Activated T-cell treated with anti-CD3 and anti-CD28 coated beads for 4 hours (primary cell): ENCODE results near the gene ATAT1.

Source experiments
- DNase-seq: peaks from one replicate; pipeline ENCODE4 v3.0.0-alpha.2; 2020

The ATAT1 gene

DNA sequence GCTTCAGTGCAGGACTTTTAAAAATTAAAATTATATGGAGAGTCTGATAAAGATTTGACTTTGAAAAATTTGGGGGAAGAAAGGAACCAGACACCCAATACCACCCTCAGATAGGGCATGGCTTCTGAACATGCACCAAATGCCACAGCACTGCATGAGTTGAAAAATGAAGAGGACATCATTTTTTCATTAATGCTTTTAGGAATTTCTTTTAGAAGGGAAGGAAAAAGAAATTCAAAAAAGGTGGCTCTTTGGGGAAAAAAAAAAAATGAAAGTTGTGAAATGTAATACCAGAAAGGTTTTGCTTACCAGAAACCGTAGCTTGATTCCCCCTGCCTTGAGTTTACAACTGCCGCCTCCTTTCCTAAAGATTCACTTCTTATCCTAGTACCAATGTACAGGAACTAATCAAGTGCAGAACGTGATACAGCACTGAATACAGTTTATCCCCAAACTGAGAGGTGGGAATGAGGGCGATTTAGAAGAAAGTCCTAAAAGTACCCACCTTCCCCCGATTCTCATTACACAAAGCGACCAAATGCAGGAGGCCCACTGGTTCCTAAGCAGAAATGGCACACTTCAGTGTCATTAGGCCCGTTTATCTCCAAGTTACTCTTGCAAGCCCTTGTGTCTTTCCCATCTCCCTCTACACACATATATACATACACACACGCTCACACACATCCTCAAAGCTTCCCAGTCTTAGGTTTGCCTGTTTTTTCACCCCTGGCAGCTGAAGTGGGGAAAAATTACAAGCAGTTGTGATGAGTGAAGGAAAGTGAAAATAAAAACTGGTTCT is 12.4 kb upstream of the ATAT1 start:
- DNase-seq = no peak

DNA sequence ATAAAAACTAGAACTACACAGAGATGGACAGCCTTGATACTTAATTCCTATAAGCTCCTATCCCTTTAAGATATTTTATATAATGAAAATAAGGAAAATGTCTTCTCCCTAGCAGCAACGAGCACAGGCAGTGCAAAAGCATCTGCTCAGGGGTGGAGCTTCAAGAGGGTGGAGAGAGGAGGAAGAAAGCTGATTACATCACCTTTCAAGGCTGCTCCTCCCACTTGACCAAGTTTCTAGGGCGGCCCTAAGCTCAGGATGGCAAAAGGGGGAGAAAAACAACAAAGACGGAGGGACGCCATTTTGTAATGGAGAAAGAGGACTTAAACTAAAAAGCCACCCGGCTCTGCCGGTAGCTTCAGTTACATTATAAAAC is 11.8 kb upstream of the ATAT1 start:
- DNase-seq = peak; percentile 78

DNA sequence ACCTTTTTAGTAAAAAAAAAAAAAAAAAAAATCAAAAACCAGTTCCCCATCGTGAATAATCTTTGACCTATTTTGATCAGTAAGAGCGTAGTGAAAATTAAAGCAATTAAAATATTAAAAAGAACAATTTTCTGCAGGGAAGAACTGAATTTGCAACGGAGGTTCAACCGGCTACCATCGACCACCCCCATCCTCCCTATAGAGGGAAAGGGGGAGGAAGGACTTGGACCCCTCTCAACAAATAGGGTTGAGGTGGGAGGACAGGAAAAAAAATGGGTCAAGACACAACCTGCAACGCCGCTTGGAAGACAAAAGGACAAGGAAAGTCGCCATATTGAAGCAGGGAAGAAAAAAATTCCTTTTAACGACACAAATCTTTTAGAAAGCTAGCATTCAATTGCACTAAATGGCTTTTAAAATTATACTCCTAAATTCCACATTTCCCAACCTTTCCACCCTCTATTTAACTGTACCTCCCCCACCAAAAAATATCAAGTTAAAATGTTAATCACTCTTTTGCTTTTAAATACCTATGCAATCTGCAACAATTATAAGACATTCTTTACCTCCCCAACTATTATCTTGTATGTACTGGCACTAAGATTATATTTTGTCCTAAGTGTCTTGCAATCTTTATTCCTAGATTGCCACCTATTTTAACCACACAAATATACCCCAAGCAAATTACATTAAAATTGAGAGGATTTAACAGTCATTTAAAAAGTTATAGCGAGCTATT is 11.3 kb upstream of the ATAT1 start:
- DNase-seq = no peak

DNA sequence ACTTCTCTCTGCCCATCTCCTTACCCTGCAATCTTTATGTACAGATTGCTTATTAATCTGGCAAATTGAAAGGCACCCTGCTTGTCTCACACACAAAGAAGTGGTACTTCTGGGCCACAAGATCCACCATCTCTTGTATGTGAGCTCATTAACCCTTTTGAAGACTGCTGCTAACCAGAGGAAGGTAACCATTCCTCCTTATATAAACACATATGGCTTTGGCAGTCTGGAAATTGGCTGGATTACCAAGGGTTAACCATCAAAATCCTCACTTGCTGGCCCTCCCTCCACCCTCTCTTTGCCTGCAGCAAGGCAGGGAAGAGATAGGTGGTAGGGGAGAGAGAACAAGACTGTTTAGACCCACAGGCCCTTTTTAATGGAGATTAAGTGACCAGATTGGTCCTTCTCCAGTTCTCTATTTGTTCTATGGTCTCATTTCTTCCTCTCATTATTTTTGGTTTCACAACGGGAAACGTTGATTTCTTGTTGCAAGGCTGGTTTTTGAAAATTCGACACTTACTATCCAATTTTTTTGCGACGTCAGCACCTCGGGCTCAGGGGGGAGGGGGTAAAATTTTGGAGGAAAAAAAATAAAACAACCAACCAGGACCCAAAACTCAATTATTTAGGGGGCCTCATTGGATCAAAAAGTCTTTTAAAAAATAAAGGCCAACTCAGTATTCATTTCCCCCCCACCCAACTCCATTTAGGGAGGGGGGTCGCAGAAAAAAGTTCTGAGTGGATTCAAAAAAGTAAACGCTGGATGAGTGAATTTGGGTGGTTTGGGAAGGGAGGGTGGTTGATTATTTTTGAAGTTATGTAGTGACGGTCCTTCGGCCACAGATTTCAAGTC is 10.5 kb upstream of the ATAT1 start:
- DNase-seq = no peak

DNA sequence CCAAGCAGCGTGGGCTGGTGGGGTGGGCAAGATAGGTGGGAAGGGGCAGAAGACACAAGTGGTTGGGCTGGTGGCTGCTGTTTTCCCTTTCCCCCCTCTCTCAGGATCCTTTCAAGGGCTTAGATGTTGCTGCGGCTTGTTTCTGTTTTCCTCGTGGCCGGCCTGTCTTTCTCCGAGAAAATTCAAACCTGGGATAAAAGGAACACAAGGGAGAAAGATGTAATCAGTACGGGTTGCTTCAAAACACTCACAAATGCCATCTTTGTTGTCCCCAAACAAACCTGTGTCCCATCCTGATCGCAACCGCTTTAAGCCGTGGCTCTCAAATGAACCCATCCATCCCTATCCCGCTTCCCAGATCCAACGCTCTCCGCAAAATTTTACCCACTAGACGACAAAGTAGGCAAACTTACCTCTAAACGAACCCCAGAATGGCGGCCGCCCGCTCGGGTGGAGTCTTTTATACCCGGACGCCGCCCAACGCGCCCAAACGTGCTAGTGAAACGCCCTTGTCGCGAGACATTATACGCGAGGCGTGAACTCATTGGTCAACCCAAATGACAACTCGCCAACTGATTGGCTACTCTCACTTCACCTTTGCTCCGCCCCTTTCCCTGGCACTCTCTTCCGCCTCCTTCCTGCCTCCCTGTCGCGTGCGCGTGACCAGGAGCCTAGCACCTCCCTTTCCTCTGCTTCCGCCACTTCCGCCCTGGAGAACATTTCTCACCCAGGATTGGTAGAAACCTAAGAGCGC is 9.7 kb upstream of the ATAT1 start, which contains the start of gene PPP1R10:
Gene PPP1R10, minus strand, starts transcription at position 433 of the 754 bp plus-strand sequence. CDS start 7,299 bp downstream, outside the sequence.
- peak; percentile 97 for DNase-seq

DNA sequence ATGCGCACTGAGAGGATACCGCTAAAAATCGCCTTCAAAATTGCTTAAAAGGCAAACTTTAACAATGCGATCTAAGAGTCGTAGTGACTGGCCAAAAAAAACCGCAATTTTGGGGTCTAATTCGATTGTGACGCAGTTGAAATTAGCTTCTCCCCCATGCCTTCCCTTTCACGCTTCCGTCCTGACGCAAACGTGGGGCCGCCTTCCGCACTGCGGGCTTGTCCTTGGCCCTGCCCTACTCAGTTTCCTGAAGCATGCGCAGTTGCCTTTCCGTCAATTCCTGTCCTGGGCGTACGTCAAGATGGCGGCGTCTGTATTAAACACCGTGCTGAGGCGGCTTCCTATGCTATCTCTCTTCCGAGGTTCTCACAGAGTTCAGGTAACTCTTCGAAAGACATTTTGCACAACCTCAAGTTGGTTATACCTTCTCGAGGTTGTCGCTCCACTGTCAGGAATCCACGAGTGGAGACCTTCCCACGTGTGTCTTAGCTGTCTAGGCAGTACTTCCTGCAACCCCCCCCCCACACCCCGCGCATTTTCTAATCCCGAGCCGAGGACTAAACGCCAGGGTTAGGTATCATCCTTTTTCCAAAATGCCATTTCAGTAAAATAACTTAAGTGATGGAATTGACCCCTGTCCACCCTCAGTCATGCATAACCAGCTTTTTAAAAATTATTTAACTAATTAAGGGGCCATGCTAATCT is 9.0 kb upstream of the ATAT1 start, which contains the start of gene MRPS18B:
Gene MRPS18B, plus strand, starts transcription at position 276 of the 705 bp plus-strand sequence. Its CDS starts 26 bp downstream, at position 302.
- peak; percentile 95 for DNase-seq

DNA sequence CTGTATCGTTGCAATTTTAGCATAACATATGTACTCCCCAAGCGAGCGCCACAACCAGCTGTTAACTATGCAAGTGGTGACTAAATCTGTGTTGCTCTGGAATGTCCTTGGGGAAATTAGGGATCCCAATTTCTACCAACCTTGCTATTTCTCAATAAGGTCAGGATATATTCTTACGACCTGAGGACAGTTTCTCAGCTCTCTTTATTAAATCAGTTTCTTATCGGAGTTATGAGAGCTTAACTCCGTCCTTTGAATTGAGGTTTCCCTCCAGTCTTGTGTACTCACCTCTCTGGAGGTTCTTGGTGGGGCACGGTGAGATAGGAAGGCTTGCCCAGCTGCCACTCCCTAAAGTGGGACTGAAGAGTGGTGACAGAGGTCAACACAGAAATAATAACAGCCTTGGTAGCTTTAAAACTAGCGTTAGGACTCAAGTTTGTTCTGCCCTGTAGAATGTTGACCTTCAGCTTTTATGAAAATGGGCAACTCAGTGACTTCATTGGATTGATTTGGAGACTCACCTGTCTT is 8.3 kb upstream of the ATAT1 start:
- no peak for DNase-seq

DNA sequence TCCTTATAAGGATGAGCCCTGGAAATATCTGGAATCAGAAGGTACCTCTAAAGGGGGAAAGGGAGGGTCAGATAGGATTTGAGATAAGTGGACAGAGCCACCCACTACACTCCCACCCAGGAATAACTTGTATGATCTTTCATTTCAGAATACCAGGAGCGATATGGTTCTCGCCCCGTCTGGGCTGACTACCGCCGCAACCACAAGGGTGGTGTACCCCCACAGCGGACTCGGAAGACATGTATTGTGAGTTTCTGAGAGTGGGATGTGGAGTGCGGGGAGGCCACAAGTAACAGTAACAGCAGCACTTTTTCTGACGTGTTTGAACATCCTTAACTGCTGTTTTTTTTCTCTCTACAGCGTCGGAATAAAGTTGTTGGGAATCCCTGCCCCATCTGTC is 7.1 kb upstream of the ATAT1 start:
- DNase-seq = no peak

DNA sequence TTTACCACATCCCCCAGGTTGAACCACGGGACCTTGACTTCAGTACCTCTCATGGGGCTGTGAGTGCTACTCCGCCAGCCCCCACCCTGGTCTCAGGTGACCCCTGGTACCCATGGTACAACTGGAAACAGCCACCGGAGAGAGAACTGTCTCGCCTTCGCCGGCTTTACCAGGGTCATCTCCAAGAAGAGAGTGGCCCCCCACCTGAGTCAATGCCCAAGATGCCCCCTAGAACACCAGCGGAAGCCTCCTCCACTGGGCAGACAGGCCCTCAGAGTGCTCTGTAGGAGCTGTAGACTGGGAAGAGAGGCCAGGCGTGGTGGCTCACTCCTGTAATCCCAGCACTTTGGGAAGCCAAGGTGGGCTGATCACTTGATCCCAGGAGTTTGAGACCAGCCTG is 1.2 kb upstream of the ATAT1 start:
- DNase-seq = no peak

DNA sequence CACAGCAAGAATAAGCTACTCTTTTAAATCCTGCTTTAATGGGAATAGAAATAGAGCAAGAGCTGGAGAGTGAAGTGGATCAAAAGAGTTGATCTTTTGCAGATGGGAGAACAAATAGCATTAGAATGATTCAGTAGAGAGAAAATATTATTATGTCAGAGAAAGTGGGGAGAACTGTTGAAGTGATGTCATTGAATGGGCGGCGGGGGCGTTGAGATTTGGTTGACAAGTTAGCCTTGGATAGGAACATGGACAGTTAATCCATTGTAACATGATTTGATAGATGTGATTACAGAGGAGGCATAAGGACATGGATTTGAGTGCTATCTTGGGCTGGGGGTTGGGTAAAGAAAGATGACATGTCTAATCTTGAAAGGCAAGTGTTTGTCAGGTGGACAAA is 9.2 kb downstream of the ATAT1 start:
- DNase-seq = no peak

DNA sequence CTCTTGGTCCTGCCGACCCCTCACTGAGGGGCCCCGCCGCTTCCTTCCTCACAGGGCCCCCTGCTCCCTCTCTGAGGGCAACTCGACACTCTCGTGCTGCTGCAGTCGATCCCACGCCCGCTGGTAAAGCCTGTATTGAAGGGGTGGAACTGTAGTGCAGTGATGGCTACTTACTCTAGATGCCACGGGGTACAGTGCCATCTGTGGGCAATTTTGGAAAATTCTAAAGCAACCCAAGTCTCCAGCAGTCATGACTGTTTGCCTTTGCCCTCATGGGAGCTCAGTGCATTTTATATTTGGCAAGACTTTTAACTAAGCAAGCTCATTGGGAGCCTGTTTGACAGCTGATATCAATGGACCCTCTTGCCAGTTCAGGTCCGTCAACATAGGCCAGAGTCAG is 13.8 kb downstream of the ATAT1 start:
- DNase-seq = no peak

DNA sequence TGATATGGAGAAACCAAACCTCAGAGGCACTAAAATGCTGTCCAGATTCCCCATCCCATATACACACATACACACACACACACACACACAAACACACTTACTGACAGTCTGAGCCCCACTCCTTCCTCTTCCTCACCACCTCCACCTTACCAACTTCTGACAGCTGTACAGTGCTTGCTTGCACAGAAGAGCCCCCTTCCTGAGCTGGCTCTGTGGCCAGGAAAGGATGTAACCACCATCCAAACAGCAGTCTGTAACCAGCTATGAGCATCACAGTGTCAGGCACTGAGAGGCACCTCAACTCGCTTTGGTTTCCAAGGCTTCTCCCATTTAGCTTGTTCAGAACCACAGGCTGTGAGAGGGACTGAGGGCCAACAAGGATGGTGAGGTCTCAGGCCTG is 14.4 kb downstream of the ATAT1 start:
- DNase-seq = no peak

DNA sequence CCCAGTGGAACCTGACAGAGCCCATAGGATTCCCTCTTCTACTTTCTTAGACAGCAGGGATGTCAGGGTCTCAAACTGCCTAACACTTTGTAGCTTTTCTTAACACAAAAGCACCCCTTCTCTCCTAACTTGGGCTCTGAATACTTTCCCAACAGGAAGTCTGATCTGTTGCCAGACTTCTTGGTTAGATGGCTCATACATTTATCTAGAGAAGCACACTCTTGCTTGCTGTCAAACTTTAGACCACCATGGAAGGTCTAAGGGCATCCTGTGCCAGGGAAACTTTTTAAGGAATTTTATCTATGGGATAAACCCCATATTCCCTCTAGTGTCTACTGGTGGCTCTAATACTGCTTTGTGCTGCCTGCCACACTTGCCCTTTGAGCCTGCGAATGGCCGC is 17.0 kb downstream of the ATAT1 start:
- no peak for DNase-seq

DNA sequence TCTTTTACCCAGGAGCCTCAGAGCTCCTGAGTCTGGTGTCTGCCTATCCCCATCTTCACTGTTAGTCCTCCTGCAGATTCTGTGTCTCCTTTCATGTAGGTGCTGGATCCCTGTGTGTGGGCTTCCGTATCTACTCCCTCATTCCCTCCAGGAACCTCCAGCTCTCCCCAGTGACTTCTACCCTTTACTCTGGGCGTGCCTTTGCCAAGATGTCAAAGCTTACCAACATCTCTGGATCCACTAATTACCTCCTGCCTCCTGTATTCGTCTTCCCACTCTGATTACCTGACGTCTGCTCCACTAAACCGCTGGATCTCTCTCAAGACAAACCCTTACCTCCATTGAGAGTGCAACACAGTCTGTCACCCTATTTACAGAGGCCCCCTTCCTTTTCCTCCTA is 18.1 kb downstream of the ATAT1 start:
- DNase-seq = no peak

DNA sequence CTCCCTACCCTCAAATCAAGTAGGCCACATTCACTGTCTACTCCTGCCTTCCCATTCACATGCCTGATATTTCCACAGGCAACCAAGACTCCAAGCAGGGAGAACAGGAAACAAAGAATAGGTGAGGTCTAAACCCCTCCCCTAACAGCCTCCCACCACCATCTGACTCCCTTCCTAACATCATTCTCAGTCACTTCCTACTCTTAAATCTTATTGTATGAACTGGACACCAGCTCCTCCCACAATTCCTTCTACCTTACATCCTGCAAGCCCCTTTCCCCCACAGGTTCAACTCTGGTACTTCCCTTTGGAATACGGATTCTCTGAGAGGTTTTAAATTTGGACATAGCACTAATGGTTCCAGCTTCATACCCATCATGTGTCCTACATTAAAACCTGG is 19.3 kb downstream of the ATAT1 start:
- DNase-seq = no peak

DNA sequence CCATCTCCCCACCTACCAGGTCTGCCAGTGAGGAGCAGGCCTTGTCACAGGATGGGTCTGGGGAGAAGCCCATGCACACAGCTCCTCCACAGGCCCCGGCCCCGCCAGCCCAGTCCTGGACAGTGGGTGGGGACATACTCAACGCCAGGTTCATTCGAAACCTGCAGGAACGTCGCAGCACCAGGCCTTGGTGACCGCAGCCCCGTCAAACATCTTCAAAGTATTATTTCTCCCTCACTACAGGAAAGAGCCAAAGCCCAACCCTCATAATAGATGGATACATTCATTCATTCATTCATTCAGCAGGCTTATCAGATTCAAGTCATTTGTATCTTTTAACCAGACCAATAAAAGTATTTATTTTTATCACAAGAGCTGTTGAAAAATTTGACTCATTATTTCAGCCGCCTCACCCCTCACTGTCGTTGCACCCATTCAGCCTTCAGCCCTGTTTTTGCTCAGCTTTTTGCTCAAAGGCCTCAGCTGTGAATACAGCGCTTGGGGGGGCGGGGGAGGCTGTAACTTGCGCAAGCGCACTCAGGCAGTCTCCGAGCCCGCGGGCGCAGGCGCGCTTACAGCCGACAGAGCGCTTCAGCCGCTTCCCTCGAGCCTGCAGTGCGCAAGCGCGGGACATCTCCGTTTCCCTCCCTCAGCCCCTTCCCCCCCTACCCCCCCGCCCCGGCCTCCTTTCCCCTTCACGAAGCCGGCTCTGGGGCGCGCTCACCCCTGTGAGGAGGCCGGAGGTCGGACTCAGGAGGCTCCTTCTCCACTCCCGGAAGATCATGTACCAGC is 20.0 kb downstream of the ATAT1 start, which contains the start of gene C6orf136:
Gene C6orf136, plus strand, starts transcription at position 684 of the 792 bp plus-strand sequence. Its CDS starts 99 bp downstream, at position 783.
- peak; percentile 88 for DNase-seq

DNA sequence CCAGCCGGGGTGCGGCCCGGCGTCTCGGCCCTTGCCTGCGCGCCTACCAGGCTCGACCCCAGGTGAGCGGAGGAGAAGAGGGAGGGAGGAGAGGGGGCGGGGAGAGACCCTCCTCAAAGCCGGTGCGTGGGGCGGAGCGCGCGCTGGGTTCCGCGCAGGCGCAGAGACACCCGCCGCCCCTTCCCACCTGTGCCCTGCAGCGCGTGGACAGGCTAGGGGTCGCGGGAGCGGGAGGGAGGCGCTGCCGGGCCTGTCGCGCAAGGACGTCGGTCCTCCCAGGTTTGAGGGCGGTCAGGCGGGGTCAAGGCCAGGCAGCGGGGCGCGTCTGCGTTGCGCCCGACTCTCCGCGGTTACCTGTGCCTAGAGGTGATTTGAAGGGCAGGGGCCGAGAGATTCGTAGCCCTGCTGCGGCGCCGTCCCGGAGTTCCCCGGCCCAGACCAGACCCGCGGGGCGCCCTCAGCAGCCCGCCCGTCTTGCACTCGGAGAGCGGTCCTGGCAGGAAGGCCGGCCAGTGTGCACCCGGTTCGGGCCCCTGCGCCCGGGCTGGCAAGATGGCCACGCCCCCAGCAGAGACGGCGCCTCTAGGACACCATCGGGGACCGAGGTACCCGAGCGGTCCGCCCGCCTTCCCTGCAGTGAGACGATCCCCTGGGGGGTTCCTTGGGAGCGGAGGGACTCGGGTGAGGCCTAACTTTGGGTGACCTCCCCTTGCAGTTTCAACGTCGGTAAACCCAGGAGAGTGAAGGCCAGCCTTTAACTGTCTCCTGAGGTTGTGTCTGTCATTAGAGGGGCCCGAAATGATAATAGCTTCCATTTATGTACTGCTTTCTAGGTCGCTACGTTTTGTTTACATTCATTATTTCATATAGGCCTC is 20.8 kb downstream of the ATAT1 start:
- DNase-seq = peak; percentile 66

DNA sequence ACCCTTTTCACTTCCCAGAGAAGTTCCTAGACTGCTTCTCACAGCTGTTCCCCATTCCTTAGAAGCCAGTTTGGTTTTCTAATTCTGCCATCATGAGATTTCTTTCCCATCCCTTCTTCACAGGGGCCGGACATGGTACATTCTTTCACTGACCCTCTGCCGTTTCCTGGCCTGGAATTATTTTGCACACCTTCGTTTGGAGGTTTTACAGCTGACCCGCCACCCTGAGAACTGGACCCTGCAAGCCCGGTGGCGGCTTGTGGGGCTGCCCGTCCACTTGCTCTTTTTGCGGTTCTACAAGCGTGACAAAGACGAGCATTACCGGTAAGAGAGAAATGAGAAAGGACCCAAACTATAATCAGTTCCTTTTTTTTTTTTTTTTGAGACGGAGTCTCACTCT is 24.5 kb downstream of the ATAT1 start:
- DNase-seq = no peak
